K562 (cell line): ENCODE results near the gene CEACAM18. TPM values are rescaled to one million over a fixed set of nuclear protein-coding genes. Genes with fewer than 3 reads are reported as not detected.
A peak's percentile ranks its signal among the peaks of the same experiment; 100 is the strongest.

Source experiments
- CEBPZ ChIP-seq: fragments of 150-350 bp; IDR thresholded peaks from 2 replicates; pipeline ENCODE4 v1.6.1; 2014; ENCODE audit warnings: low read depth, mild to moderate bottlenecking, low read length, borderline replicate concordance
- FIP1L1 ChIP-seq: fragments of 200-400 bp; formaldehyde crosslinking; IDR thresholded peaks from 2 replicates; pipeline ENCODE4 v1.6.1; 2018; ENCODE audit warnings: mild to moderate bottlenecking, low read depth, low read length; ENCODE audit not compliant: poor library complexity, severe bottlenecking
- ILF3 ChIP-seq: fragments of 450-650 bp; IDR thresholded peaks from 2 replicates; pipeline ENCODE4 v1.6.1; 2018; ENCODE audit warnings: antibody characterized with exemption, mild to moderate bottlenecking, moderate library complexity, borderline replicate concordance
- KDM4B ChIP-seq, 2 experiments: fragments of 450-650 bp in 1 of 2; sonication (generic) in 1 of 2; IDR thresholded peaks; 2 replicates each; pipeline ENCODE4 v1.6.1; 2016 to 2017; ENCODE audit warnings: borderline replicate concordance in 2 of 2, antibody characterized with exemption in 1 of 2, low read depth in 1 of 2, mild to moderate bottlenecking in 1 of 2
- KLF1 ChIP-seq: fragments of 450-650 bp; IDR thresholded peaks from 2 replicates; pipeline ENCODE4 v1.6.1; 2016; ENCODE audit warnings: missing genetic modification characterization, missing compliant biosample characterization
- MITF ChIP-seq: IDR thresholded peaks from 2 replicates; pipeline ENCODE4 v1.6.1; 2014; ENCODE audit warnings: antibody characterized with exemption
- MYNN ChIP-seq, 2 experiments: sonication (generic); formaldehyde crosslinking in 1 of 2; IDR thresholded peaks; 2 replicates each; pipeline versions ENCODE4 v1.5.0 to v1.6.1; 2016 to 2020; ENCODE audit warnings: antibody characterized with exemption in 1 of 2, missing genetic modification reagents in 1 of 2
- NR4A1 ChIP-seq, 2 experiments: fragments of 250-450 bp in 1 of 2; fragments of 450-650 bp in 1 of 2; sonication (Bioruptor Pico) in 1 of 2; IDR thresholded peaks; 2 replicates each; pipeline versions ENCODE4 v1.4.0 to v1.6.1; 2016 to 2020; ENCODE audit warnings: mild to moderate bottlenecking in 2 of 2, missing compliant biosample characterization in 1 of 2, missing genetic modification characterization in 1 of 2, moderate library complexity in 1 of 2
- PRMT5 ChIP-seq: sonication (generic); formaldehyde crosslinking; IDR thresholded peaks from 2 replicates; pipeline ENCODE4 v1.5.0; 2020; ENCODE audit warnings: missing genetic modification reagents
- SIRT6 ChIP-seq: IDR thresholded peaks from one replicate; pipeline ENCODE4 v1.6.1; 2012; ENCODE audit warnings: low read depth, mild to moderate bottlenecking, control low read depth, inconsistent platforms, low read length, moderate library complexity
- TFE3 ChIP-seq: fragments of 450-650 bp; formaldehyde crosslinking; IDR thresholded peaks from 2 replicates; pipeline ENCODE4 v1.4.0; 2020; ENCODE audit warnings: mild to moderate bottlenecking, mixed read lengths
- ZBTB12 ChIP-seq: fragments of 250-450 bp; sonication (Bioruptor Pico); IDR thresholded peaks from 2 replicates; pipeline ENCODE4 v1.4.0; 2020
- ZNF217 ChIP-seq: sonication (generic); formaldehyde crosslinking; IDR thresholded peaks from 2 replicates; pipeline ENCODE4 v1.8.0; 2022; ENCODE audit warnings: mild to moderate bottlenecking, missing genetic modification reagents
- polyA plus RNA-seq, 8 experiments: library from polyadenylated mRNA; depleted of rRNA in 4 of 8; stranded (reverse) in 5 of 8; unstranded in 3 of 8; fragments of >200 nt; fragmentation: Nextera tagmentation in 2 of 8; fragmentation: Illumina TruSeq in 1 of 8; extraction: Ambion mirVana in 2 of 8; extraction: Trizol in 1 of 8; gene quantifications; 2 replicates each; pipeline versions ENCODE4 v1.2.1 to v1.2.3, GENCODE V29; 2011 to 2014; ENCODE audit warnings: inconsistent platforms in 1 of 8, missing spikeins in 1 of 8
- total RNA-seq, 7 experiments: library from RNA; depleted of rRNA in 6 of 7; stranded (reverse); fragments of >200 nt in 6 of 7; fragmentation: Illumina TruSeq in 2 of 7; extraction: Trizol in 2 of 7; gene quantifications; 2 replicates each; pipeline versions ENCODE4 v1.2.1 to v1.2.3, GENCODE V29; 2011 to 2021; ENCODE audit warnings: low replicate concordance in 1 of 7

CEACAM18 gene
- total and polyA plus RNA-seq, 9 of the 15 experiments (the other 6 are each of a cell fraction or from before 2014, with no cell fraction given), result 0.08 to 0.24 (median 0.15) TPM; not detected in 3

- no peak for TF ChIP-seq CEBPZ
- no peak for TF ChIP-seq ZNF217 (CRISPR knock-in tag)
- peak in 1 of 2 experiments; percentile 94; a peak in 2 of 4 replicates for TF ChIP-seq KDM4B (IDR thresholded peaks at IDR 0.05; ENCODE audit: borderline replicate concordance in 2 of 2, low read depth in 1 of 2)
- no peak for TF ChIP-seq MYNN (IDR thresholded peaks at IDR 0.05)
- no peak for TF ChIP-seq MYNN (CRISPR knock-in tag; IDR thresholded peaks at IDR 0.05)
- no peak for TF ChIP-seq FIP1L1
- no peak for TF ChIP-seq TFE3 (CRISPR knock-in tag)
- no peak for TF ChIP-seq KLF1
- TF ChIP-seq PRMT5, result no peak
- TF ChIP-seq NR4A1 (CRISPR knock-in tag; IDR thresholded peaks at IDR 0.05), result no peak
- TF ChIP-seq NR4A1 (tag; IDR thresholded peaks at IDR 0.05), result 0 out of 2 replicates have a peak, but pooled peaks have one; percentile 60
- no peak for TF ChIP-seq MITF
- TF ChIP-seq ZBTB12 (CRISPR knock-in tag), result no peak
- no peak for TF ChIP-seq ILF3
- no peak for TF ChIP-seq SIRT6
Observed at GRCh38 chr19:51460164-51460992, 18.0 kb upstream of the CEACAM18 start (continued).
